GM21515 (cell line): ENCODE results near the gene EFCC1.

Experiments
- ATAC-seq: cut with Tn5 transposase; IDR thresholded peaks from one replicate; pipeline ENCODE4 v1.9.1; 2021; ENCODE audit not compliant: unreplicated experiment

EFCC1 gene, protein sequence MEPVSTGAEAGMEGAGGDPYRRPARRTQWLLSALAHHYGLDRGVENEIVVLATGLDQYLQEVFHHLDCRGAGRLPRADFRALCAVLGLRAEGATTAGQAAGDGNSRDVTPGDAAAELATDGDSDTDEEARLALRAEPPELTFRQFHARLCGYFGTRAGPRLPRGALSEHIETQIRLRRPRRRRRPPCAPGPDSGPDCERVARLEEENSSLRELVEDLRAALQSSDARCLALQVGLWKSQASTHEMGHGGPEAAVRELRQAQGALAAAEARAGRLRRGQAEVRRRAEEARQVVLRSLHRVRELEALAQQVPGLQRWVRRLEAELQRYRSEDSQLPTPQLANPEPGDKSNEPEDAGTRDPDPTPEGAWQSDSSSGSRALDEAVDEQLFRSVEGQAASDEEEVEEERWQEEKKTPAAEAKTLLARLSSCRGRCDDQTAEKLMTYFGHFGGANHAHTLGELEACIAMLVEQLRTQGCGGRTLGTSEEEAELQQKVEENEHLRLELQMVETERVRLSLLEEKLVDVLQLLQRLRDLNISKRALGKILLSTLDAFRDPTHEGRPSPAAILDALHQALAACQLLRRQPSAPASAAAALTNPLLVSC

DNA sequence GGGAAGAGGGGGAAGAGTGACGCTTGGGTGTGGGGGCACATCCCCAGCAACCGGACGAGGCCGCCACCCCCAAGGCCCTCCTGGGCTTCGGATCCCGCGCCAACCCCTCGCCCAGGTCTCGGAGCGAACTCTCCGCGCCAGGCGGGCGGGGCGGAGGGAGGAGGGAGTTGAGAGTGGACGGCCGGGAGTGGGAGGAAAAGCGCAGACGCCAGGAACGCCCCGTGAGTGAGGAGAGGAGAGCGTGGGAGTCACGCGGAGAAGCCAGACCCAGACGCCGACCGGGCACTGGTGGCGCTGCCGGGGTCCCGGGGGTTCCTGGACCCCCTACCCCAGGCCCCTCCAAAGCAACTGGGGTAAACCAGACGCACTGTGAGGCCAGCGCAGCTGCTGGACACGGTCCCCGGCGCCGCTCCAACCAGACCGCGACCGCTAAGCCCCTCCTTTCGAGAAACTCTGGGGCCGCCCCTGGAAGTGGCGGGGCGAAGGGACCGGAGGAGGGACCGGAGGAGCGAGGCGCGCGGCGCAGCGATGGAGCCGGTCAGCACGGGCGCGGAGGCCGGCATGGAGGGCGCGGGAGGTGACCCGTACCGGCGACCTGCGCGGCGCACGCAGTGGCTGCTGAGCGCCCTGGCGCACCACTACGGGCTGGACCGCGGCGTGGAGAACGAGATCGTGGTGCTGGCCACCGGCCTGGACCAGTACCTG is at the start of gene EFCC1:
Gene EFCC1 (plus strand): TSS at position 204 of the 705 bp plus-strand sequence. CDS start 325 bp downstream, at position 529.
- no peak for ATAC-seq

DNA sequence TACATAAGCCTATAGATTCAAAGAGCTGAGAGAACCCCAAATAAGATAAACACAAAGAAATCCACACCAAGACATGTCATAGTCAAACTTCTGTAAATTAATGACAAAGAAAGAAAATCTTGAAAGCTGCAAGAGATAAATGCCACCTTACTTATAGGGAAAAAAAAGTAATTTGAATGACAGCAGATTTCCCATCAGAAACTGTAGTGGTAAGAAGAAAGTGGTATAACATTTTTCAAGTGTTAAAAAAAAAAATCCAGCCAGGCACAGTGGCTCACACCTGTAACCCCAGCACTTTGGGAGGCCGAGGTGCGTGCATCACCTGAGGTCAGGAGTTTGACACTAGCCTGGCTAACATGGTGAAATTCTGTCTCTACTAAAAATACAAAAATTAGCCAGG is 44.7 kb upstream of the EFCC1 start:
- no peak for ATAC-seq

DNA sequence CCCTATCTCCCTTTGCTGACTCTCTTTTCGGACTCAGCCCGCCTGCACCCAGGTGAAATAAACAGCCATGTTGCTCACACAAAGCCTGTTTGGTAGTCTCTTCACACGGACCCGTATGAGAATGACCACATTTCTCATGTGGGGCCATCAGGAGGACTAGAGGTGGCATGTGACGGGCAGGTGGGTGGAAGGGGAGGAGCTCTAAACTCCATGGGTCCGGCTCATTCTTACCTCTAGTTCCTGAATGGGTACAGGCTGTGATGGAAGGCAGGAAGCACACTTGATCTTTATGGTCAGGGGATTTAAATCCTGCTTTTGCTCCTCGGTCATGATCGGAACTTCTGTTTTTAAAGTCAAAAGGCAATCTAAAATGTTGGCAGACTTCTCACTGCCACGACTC is 35.8 kb upstream of the EFCC1 start:
- ATAC-seq: no peak

DNA sequence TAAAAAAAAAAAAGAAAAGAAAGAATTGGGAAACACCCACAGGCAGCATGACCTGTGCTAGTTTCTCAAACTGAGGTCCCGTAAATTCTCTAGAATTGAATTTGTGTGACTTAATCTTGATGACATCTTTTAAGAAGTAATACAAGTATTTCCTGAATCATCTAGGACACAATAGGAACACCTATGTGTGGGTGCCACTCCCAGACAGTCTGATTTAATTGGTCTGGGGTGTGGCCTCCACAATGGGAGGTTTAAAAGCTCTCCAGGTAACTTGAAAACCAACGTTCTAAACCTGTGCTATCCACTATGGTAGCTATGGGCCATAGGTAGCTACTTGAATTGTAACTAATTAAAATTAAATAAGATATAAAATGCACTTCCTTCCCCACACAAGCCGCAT is 35.3 kb upstream of the EFCC1 start:
- ATAC-seq: no peak

DNA sequence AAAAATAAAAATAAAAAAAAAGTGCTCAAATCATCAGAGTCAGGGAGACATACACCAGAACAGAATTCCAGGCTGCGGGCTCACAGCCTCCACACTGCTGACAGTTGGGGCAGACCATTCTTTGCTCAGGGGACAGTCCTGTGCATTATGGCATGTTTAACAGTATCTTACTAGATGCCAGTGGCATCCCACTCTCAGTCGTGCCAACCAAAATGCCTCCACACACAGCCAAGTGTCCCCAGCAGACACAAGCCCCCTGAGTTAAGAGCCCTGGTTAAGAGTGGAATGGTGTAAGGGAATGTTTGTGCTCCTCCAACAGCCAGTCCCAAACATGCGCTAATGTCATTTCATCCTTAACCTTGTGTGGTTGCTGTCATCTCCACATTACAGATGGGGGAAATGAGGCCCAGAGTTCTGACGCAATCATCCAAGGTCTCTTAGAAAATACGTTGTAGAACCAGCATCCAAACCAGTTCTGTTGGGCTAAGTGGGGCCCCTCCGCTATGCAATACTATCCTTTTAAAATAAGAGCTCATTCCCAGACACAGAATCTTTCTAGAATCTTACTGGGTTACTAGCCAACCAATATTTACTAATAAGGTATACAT is 33.3 kb upstream of the EFCC1 start:
- no peak for ATAC-seq

DNA sequence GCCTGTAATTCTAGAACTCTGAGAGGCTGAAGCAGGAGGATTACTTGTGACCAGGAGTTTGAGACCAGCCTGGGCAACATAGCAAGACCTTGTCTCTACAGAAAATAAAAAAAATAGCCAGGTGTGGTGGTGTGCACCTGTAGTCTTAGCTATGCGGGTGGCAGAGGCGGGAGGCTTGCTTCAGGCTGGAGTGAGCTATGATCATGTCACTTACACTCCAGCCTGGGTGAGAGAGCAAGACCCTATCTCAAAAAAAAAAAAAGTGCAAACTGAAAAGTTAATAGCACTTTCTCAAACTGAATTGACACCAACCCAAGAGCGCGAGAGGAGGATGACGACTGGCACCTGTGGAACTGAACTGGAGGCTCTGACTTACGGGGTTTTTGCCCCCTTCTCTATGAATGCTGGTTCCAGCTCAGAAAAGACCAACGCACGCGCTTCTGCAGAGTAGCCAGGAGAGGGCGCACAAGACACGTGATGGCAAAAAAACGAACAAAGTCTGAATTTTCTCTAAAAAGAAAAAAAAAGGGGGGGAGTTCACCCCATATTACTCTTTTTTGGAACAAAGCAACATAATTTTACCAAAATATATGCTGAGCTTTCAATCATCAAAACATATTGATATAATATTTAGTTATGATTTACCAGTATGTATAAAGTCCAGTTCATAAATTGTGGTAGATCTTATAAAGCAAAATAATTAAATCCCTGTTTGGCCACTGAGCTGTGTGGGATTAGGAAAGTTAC is 30.9 kb upstream of the EFCC1 start:
- ATAC-seq: no peak

DNA sequence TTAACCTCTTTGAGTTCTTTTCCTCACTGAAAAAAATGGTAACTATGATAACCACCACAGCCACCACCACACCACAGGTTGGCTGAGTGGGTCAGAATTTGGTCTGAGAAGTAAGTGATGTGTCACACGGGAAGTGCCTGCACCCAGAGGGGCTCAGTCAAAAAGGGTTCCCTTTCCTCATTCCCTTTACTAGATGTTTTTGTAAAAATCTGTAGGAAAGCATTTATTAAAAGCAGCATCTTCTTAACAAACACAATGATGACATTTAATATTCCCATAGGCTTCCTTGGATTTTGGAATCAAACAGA is 30.4 kb upstream of the EFCC1 start:
- ATAC-seq: no peak

DNA sequence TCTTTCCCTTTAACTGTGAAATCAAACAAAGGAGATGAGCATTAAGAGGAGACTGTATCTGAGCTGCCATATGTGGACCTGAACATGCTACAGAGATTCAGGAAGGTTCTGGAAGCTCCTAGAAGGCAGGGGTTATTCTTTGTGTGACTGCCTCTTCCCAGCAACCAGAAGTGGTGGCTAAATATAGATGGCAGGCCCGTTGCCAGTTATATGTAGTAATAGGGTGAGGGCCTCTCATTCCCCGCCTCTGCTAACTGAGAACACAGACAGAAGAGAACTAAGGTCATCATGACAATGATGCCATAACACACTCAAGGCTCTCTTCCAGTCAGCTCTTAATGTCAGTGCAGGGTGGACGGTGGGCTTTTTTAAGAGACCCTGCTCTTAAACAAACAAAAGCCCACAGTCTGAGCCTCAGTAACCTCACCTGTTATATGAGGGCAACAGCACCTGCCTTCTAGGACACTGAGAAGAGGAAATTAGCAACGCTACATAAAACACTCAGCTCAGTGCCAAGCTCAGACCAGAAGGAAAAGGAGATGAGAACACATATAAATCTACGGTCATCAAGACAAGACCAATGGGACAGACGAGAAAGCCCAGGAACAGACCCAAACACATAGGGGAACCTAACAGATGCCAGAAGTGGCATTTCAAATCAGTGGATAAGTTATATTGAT is 29.5 kb upstream of the EFCC1 start:
- no peak for ATAC-seq

DNA sequence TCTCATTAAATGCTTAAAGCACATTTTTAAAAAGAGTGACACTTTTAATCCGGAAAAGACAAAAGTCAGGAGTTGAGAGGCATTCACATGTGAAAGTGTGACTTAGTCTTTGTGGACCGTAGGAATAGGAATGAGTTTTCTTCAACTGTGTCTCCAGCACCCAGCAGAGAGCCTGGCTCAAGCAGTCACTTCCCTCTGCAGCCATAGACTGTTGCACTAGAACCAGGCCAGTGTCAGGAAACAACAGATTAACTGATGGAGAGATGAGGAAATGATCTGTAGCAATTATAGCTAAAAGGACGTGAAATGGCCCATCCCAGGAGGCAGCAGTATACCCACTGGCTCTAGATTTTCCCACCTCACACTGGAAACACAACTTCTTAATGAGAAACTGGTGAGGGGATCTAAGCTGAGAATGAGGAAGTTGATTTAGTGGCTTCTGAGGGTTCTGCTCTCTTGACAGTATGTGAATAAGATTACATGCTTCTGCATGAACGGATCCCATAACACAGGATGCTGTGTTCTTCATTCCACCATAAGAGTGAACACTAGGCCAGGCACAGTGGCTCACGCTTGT is 27.0 kb upstream of the EFCC1 start:
- no peak for ATAC-seq

DNA sequence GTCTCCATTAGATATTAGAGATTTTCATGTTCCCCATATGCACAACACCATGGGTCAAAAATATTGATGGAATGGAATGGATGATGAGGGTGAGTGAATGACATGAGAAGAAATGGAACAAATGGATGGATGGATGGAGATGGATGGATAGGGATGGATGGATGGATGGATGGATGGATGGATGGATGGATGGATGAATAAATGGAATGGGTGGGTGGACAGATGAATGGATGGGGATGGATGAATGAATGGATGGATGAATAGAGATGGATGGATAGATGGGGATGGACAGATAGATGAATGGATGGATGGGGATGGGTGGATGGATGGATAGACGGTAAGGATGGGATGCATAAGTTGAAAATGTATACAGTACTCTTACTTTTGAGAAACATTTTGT is 25.8 kb upstream of the EFCC1 start:
- no peak for ATAC-seq

DNA sequence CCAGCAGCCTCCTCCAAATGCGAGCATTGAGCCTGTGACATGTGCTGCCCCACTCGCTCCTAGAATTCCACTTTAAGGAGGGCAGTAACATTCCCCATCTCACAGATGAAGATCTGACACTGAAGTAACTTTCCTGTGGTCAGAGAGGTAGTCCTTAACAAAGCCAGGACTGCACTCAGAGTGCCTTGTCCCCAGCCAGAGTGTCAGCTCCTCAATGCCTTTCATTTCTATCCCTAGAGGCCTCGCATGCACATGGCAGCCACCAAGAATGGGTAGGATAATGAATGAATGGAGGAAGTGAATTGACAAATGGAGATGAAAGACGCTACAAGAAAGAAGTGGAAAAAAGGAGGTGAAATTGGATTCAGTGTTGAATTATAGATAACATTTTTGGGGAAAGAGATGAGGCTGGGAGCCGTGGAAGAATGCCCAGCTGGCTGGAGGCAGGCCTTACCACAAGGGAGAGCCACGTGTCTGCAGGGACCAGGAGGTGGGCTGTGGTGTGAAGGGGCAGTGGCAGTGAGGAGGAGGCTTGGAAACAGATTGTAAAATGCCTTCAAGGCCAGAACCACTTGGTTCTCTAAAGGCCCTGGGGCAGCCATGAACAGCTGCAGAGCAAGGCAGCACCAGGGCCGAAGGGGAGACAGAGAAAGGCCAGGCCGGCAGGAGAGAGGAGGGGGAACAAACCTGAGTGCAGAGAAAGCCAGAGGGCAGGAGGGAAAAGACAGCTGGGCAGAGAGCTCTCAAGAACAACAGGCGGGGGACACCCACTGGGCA is 17.6 kb upstream of the EFCC1 start:
- no peak for ATAC-seq

DNA sequence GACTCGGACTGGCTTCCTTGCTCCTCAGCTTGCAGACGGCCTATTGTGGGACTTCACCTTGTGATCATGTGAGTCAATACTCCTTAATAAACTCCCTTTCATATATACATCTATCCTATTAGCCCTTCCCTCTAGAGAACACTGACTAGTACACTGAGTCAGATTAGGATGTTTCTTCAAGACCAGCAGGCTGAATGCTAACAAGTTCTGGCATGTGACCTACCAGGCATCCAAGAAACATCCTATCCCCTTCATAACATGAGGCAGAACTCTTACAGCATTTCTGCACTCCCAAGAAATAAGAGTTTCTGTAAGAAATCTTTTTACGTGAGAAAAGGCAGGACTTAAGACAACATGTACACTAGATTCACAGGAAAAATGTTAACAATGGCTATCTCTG is 16.5 kb upstream of the EFCC1 start:
- ATAC-seq: no peak

DNA sequence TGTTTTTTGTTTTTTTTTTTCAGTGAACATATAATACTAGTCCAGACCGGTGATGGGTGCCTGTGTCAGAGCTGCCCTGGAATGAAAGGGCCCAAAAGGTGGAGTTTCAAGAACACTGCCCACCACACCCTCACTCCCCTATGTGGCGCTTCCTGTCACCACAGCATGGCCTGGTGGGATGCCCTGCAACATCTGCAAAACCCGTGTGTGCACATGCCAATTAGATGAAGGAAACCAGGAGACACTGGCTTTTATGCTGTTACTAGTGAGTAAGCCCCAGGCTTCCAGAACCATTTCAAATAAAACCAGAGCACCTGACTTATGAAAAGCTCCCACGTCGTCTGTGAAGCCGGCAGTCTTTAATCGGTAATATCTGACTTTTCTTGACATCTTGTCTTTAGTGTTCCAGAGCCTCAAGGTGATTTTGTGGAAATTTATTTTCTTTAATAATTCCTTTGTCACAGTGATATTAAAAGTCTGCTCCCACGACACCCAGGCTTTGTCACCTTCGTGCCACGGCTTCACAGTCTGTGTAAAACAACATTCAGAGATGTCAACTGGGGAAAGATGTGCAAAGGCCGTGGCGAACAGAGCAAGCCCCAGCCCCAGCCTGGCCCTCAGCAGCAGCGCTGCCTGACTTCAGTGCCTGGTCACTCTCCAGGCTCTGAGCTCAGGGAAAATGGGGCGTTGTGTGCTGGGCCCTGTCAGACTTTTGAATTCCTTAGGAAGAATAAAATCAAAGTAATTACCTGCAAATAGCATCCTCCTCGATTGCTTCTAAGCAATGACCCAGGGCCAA is 13.6 kb upstream of the EFCC1 start:
- ATAC-seq: no peak

DNA sequence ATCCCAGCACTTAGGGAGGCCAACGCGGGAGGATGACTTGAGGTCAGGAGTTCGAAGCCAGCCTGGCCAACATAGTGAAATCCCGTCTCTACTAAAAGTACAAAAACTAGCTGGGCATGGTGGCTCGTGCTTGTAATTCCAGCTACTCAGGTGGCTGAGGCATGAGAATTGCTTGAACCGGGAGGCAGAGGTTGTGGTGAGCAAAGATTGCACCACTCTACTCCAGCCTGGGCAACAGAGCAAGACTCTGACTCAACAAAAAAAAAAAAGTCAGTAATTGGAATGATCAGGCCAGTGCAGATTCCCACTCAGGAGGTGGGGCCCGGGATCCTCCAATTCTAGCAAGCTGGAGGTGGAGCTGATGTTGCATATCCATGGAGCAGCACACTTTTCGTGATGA is 12.8 kb upstream of the EFCC1 start:
- no peak for ATAC-seq

DNA sequence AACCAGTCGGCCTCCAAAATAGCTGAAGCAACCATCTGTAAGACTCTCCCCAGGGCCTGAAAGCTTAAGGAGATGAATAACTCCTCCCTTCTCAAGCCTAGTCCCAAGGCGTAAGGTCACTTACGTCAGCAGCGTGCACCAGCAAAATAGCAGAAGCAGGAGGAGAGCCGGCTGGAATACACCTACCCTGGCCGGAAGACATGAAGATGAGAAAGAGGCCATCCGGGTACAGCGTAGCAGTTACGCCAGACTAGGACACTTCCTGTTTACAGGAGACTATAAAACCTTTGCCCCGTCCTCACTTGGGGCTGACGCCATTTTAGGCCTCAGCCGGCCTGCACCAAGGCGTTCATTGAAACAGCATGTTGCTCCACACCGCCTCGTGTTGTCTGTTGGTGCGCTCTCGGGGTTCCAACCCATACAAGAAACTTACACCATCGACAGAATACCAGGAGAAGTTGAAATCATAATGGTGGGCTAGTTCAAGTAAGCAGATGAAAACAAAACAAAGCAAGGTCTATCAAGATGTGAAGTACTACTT is 9.7 kb upstream of the EFCC1 start:
- no peak for ATAC-seq

DNA sequence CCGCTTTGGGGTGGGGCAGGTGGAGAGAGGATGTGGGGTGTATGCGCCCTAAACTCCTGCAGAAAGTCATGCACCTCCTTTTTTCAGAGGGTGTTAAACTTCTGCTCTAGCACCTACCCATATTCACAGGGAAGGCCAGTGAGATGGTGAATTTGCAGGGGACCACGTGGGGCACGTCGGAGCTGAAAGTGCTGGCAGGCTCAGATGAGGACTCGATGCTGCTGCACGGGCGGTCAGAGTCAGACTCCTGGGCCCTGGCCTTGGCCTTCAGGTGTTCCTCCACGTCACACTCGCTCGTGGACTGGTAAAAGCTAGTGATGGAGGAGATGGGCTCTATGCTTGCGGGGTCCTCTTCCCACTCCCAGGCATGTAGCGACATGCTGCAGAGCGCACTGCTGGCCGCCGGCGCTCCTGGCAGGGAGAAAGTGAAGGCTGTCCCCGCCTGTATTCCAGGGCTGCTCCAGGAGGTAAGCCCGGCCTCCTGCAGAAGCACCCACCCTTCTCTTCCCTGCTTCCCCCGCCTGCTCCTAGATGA is 8.1 kb upstream of the EFCC1 start:
- no peak for ATAC-seq

DNA sequence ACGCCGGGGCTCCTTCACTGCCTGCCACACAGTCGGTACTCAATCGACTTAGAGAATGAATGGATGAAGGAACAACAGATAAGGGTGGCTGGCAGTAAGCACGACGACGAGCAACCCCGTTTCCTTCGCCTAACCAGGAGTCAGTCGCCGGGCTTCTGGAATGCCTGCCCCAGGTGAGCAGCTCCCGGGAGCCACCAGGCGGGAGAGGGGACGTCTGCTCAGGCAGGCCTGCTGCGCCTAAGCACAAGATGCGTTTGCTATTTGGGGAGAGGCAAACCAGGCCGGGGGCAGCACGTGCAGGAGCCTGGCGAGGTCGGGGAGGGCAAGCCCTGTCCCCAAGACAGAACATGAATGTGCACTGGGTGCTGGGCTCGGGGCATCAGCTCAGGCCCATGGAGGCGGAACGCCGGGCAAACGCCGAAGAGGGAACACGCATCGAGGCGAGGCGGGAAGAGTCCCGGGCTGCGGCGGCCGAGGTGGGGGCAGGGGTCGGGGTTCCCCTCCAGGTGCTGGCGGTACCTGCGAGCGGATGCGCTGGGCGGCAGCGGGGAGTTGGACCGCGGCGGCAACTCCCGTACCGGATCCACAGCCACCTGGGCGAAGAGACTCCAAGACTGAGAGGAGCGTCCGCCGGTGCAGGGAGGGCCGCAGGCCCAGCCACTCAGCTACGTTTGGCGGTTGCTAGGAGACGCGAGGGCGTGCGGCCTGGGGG is 7.5 kb upstream of the EFCC1 start, which contains the start of gene CFAP92:
Gene CFAP92 (minus strand): TSS at position 616 of the 712 bp plus-strand sequence. CDS start 772 bp downstream, outside the sequence.
- peak; percentile 89 for ATAC-seq
